Kidney epithelial cell (primary cell): ENCODE results near the gene ATP4B. TPM values are rescaled to one million over a fixed set of nuclear protein-coding genes. Genes with fewer than 3 reads are reported as not detected.

Source experiments
- DNase-seq: peaks from one replicate; pipeline ENCODE4 v3.0.0-alpha.2; 2010; ENCODE audit warnings: low read depth
- H3K27me3 ChIP-seq: 2 replicates; pipeline ENCODE4 v1.6.0; 2011; ENCODE audit warnings: low read length; ENCODE audit not compliant: control insufficient read depth, insufficient read depth
- H3K36me3 ChIP-seq: 2 replicates; pipeline ENCODE4 v1.5.1; 2011; ENCODE audit warnings: low read length; ENCODE audit not compliant: control insufficient read depth, insufficient read depth
- H3K4me3 ChIP-seq: 2 replicates; pipeline ENCODE4 v1.5.1; 2011; ENCODE audit warnings: low read depth, mild to moderate bottlenecking, control low read depth, low read length
- total RNA-seq: library from RNA; depleted of rRNA; stranded (reverse); fragments of >200 nt; gene quantifications from 2 replicates; pipeline ENCODE4 v1.2.3, GENCODE V29; 2015
- TF ChIP-seq, protein P1 (sequence below): IDR thresholded peaks from 2 replicates; pipeline ENCODE4 v1.5.1; 2011; ENCODE audit warnings: mild to moderate bottlenecking, moderate library complexity, low read length, control low read depth, inconsistent platforms; ENCODE audit not compliant: insufficient read depth, poor library complexity, severe bottlenecking

Gene ATP4B
- total RNA-seq, 1 donor from 2014 or later: not detected

DNA sequence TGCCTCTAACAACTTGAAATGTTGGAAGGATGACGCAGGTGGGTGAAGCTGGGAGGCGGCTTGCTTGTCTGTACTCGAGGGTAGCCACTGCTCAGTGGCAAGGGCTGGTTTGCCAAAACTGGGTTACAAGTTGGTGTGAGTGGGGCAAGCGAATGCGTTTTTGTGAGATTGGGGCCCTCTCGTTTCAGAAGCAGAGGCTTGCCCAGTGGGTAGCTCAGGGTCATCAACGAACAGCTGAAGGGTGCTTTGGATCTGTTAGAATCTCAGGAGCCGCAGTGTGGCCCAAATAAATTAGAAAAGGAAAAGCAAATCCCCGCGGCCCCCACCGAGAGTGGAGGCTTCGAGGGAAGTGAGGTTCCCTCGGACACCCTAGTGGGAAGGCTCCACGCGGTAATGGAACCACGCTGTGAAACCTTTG lies 7.3 kb downstream of the ATP4B start:
- TF ChIP-seq, protein P1, sequence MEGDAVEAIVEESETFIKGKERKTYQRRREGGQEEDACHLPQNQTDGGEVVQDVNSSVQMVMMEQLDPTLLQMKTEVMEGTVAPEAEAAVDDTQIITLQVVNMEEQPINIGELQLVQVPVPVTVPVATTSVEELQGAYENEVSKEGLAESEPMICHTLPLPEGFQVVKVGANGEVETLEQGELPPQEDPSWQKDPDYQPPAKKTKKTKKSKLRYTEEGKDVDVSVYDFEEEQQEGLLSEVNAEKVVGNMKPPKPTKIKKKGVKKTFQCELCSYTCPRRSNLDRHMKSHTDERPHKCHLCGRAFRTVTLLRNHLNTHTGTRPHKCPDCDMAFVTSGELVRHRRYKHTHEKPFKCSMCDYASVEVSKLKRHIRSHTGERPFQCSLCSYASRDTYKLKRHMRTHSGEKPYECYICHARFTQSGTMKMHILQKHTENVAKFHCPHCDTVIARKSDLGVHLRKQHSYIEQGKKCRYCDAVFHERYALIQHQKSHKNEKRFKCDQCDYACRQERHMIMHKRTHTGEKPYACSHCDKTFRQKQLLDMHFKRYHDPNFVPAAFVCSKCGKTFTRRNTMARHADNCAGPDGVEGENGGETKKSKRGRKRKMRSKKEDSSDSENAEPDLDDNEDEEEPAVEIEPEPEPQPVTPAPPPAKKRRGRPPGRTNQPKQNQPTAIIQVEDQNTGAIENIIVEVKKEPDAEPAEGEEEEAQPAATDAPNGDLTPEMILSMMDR: no peak
- Histone ChIP-seq H3K4me3 (no peak overlapping the region), H3K27me3 (peaks cover 2% of the 10 kb centered on the region), H3K36me3 (no peaks in the 10 kb centered on the region)
- no peak for DNase-seq

- Histone ChIP-seq H3K36me3 (no peaks in the 10 kb centered on the region), H3K27me3 (no peaks in the 10 kb centered on the region), H3K4me3 (no peak overlapping the region)
- TF ChIP-seq, protein P1: no peak
- DNase-seq: no peak
Measured at GRCh38 chr13:113650275-113650674, 7.7 kb downstream of the ATP4B start.

DNA sequence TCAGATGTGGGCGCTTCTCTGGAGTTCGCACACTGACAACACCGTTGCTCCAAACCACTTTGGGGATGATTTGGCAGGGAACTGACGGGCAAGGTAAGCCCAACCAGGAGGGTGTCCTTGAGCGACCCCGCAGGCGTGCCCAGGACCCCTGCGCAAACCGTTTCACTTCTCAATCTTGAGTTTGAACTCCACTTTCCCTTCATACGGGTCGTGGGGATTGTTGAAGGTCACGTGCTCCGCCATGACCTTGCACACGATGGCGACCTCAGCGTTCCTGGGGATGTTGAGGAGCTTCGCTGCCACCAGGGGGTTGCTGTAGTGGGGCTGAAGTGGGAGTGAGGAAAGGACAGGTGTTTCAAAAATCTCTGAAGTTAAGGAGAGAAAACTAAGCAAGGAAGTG lies 8.8 kb downstream of the ATP4B start:
- H3K36me3 ChIP-seq: no peaks in the 10 kb centered on the region
- no peaks in the 10 kb centered on the region for H3K27me3 ChIP-seq
- TF ChIP-seq, protein P1: no peak
- no peak overlapping the region for H3K4me3 ChIP-seq
- no peak for DNase-seq

- DNase-seq: no peak
- no peaks in the 10 kb centered on the region for H3K27me3 ChIP-seq
- no peaks in the 10 kb centered on the region for H3K36me3 ChIP-seq
- TF ChIP-seq, protein P1: no peak
- H3K4me3 ChIP-seq: no peak overlapping the region
Measured at GRCh38 chr13:113648216-113648610, 9.8 kb downstream of the ATP4B start.

DNA sequence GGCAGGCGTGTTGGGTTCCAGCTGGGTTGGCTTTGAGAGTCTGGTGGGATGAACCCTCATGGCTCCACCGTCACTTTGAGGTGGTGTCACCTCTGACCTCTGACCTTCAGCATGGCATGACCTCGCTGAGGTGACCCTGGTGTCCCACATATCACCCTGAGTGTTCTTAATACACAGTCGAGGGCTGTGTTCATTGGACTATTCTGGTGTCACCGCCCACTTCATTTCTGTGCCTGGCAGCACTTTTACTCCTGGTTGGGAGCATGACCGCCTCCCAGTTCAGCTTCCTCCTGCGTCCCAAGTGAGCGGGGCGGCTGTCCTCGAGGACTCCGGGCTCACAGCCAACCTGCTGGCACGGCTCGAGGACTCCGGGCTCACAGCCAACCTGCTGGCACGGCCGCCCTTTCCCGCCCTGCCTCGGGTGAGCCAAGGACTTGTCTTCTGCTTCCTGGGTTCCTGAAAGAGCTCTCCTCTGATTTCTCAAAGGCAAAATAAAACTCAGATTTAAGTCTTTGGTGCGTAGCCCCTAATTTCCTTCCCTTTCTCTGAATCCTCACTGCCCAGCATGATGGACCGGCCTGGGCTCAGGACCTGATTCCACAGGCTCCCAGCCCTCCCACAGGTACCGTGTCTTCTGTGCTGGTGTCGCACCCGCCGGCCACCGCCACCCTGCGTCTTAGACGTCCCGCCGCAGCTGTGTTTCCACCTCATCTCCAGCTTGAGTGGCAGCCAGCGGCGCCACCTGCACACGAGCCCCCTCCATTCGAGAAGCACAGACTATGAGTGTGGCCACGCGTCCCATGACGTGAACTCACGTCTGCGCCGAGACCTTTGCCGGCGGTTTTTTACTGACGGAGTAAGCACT lies 10.4 kb downstream of the ATP4B start:
- H3K27me3 ChIP-seq: no peaks in the 10 kb centered on the region
- peak; percentile 31 for DNase-seq
- no peak overlapping the region for H3K4me3 ChIP-seq
- no peaks in the 10 kb centered on the region for H3K36me3 ChIP-seq
- TF ChIP-seq, protein P1: no peak
